ENCODE measurements around the gene LMO1.

Gene LMO1

GRCh38 chr11:8227156-8228152 is 36.2 kb downstream of the LMO1 start:
- WGBS (ENCODE audit: insufficient coverage, insufficient read length): no CpG with 5 or more reads among the region's 4 CpGs
- no peak overlapping the region for H3K27ac ChIP-seq (ENCODE audit: low read length)
- no peaks in the 10 kb centered on the region for H3K27me3 ChIP-seq (ENCODE audit: control insufficient read depth, insufficient read depth, low read length)
- no peaks in the 10 kb centered on the region for H3K36me3 ChIP-seq (ENCODE audit: control insufficient read depth, insufficient read depth, low read length)
- no peak for DNase-seq (ENCODE audit: low read depth, low spot score)
- no peak overlapping the region for H3K4me3 ChIP-seq (ENCODE audit: low read length)
- H3K9me3 ChIP-seq (ENCODE audit: control insufficient read depth, insufficient read depth, low read length): no peaks in the 10 kb centered on the region
- peaks cover 5% of the 10 kb centered on the region for H3K4me1 ChIP-seq (ENCODE audit: control insufficient read depth, insufficient read depth, low read length)

GRCh38 chr11:8225589-8226036 is 38.1 kb downstream of the LMO1 start:
- peaks cover 5% of the 10 kb centered on the region for H3K4me1 ChIP-seq (ENCODE audit: control insufficient read depth, insufficient read depth, low read length)
- H3K4me3 ChIP-seq (ENCODE audit: low read length): no peak overlapping the region
- peak; percentile 93 for DNase-seq (ENCODE audit: low read depth, low spot score)
- H3K27me3 ChIP-seq (ENCODE audit: control insufficient read depth, insufficient read depth, low read length): no peaks in the 10 kb centered on the region
- no peak overlapping the region for H3K27ac ChIP-seq (ENCODE audit: low read length)
- WGBS (ENCODE audit: insufficient coverage, insufficient read length): no CpG with 5 or more reads among the region's 8 CpGs
- H3K36me3 ChIP-seq (ENCODE audit: control insufficient read depth, insufficient read depth, low read length): no peaks in the 10 kb centered on the region
- no peaks in the 10 kb centered on the region for H3K9me3 ChIP-seq (ENCODE audit: control insufficient read depth, insufficient read depth, low read length)

- Histone ChIP-seq H3K36me3 (ENCODE audit: control insufficient read depth, insufficient read depth, low read length) (no peaks in the 10 kb centered on the region; the same call in 1 of the 2 replicates), H3K4me3 (ENCODE audit: low read length) (no peak overlapping the region), H3K27me3 (ENCODE audit: control insufficient read depth, insufficient read depth, low read length) (no peaks in the 10 kb centered on the region), H3K27ac (ENCODE audit: low read length) (no peak overlapping the region), H3K9me3 (ENCODE audit: control insufficient read depth, insufficient read depth, low read length) (no peaks in the 10 kb centered on the region), H3K4me1 (ENCODE audit: control insufficient read depth, insufficient read depth, low read length) (peaks cover 5% of the 10 kb centered on the region)
- no CpG with 5 or more reads among the region's 2 CpGs for WGBS (ENCODE audit: insufficient coverage, insufficient read length)
- no peak for DNase-seq (ENCODE audit: low read depth, low spot score)
These were observed 39.0 kb downstream of the LMO1 start for GRCh38 chr11:8224711-8225110.

- no peaks in the 10 kb centered on the region; the same call in 1 of the 2 replicates for H3K36me3 ChIP-seq (ENCODE audit: control insufficient read depth, insufficient read depth, low read length)
- WGBS (ENCODE audit: insufficient coverage, insufficient read length): no CpG with 5 or more reads among the region's 13 CpGs
- peaks cover 6% of the 10 kb centered on the region for H3K4me1 ChIP-seq (ENCODE audit: control insufficient read depth, insufficient read depth, low read length)
- no peak overlapping the region for H3K4me3 ChIP-seq (ENCODE audit: low read length)
- no peaks in the 10 kb centered on the region for H3K27me3 ChIP-seq (ENCODE audit: control insufficient read depth, insufficient read depth, low read length)
- H3K27ac ChIP-seq (ENCODE audit: low read length): no peak overlapping the region
- DNase-seq (ENCODE audit: low read depth, low spot score): no peak
- no peaks in the 10 kb centered on the region for H3K9me3 ChIP-seq (ENCODE audit: control insufficient read depth, insufficient read depth, low read length)
These were observed 39.5 kb downstream of the LMO1 start for GRCh38 chr11:8224161-8224591.

- no peaks in the 10 kb centered on the region; the same call in 1 of the 2 replicates for H3K36me3 ChIP-seq (ENCODE audit: control insufficient read depth, insufficient read depth, low read length)
- DNase-seq (ENCODE audit: low read depth, low spot score): no peak
- no peak overlapping the region for H3K4me3 ChIP-seq (ENCODE audit: low read length)
- H3K4me1 ChIP-seq (ENCODE audit: control insufficient read depth, insufficient read depth, low read length): peaks cover 6% of the 10 kb centered on the region
- no peaks in the 10 kb centered on the region for H3K9me3 ChIP-seq (ENCODE audit: control insufficient read depth, insufficient read depth, low read length)
- no peak overlapping the region for H3K27ac ChIP-seq (ENCODE audit: low read length)
- no CpG with 5 or more reads among the region's 6 CpGs for WGBS (ENCODE audit: insufficient coverage, insufficient read length)
- no peaks in the 10 kb centered on the region for H3K27me3 ChIP-seq (ENCODE audit: control insufficient read depth, insufficient read depth, low read length)
These were observed 40.2 kb downstream of the LMO1 start for GRCh38 chr11:8223513-8223900.

GRCh38 chr11:8222820-8223512 is 40.7 kb downstream of the LMO1 start:
- no CpG with 5 or more reads among the region's 6 CpGs for WGBS (ENCODE audit: insufficient coverage, insufficient read length)
- Histone ChIP-seq H3K27ac (ENCODE audit: low read length) (no peak overlapping the region), H3K4me3 (ENCODE audit: low read length) (no peak overlapping the region), H3K36me3 (ENCODE audit: control insufficient read depth, insufficient read depth, low read length) (no peaks in the 10 kb centered on the region; the same call in 1 of the 2 replicates), H3K9me3 (ENCODE audit: control insufficient read depth, insufficient read depth, low read length) (no peaks in the 10 kb centered on the region), H3K4me1 (ENCODE audit: control insufficient read depth, insufficient read depth, low read length) (peaks cover 6% of the 10 kb centered on the region), H3K27me3 (ENCODE audit: control insufficient read depth, insufficient read depth, low read length) (no peaks in the 10 kb centered on the region)
- no peak for DNase-seq (ENCODE audit: low read depth, low spot score)

- DNase-seq (ENCODE audit: low read depth, low spot score): no peak
- no peaks in the 10 kb centered on the region for H3K9me3 ChIP-seq (ENCODE audit: control insufficient read depth, insufficient read depth, low read length)
- no peaks in the 10 kb centered on the region; the same call in 1 of the 2 replicates for H3K36me3 ChIP-seq (ENCODE audit: control insufficient read depth, insufficient read depth, low read length)
- no peak overlapping the region for H3K27ac ChIP-seq (ENCODE audit: low read length)
- no peaks in the 10 kb centered on the region for H3K27me3 ChIP-seq (ENCODE audit: control insufficient read depth, insufficient read depth, low read length)
- no CpG with 5 or more reads among the region's 8 CpGs for WGBS (ENCODE audit: insufficient coverage, insufficient read length)
- peaks cover 6% of the 10 kb centered on the region for H3K4me1 ChIP-seq (ENCODE audit: control insufficient read depth, insufficient read depth, low read length)
- no peak overlapping the region for H3K4me3 ChIP-seq (ENCODE audit: low read length)
These were observed 41.7 kb downstream of the LMO1 start for GRCh38 chr11:8221917-8222495.

GRCh38 chr11:8221046-8221723 is 42.5 kb downstream of the LMO1 start:
- H3K27ac ChIP-seq (ENCODE audit: low read length): no peak overlapping the region
- no CpG with 5 or more reads among the region's 8 CpGs for WGBS (ENCODE audit: insufficient coverage, insufficient read length)
- no peak overlapping the region for H3K4me3 ChIP-seq (ENCODE audit: low read length)
- H3K9me3 ChIP-seq (ENCODE audit: control insufficient read depth, insufficient read depth, low read length): no peaks in the 10 kb centered on the region
- peaks cover 4% of the 10 kb centered on the region; the same call in 1 of the 2 replicates for H3K4me1 ChIP-seq (ENCODE audit: control insufficient read depth, insufficient read depth, low read length)
- no peak for DNase-seq (ENCODE audit: low read depth, low spot score)
- no peaks in the 10 kb centered on the region for H3K27me3 ChIP-seq (ENCODE audit: control insufficient read depth, insufficient read depth, low read length)
- H3K36me3 ChIP-seq (ENCODE audit: control insufficient read depth, insufficient read depth, low read length): no peaks in the 10 kb centered on the region; the same call in 1 of the 2 replicates

- Histone ChIP-seq H3K27ac (ENCODE audit: low read length) (no peak overlapping the region), H3K9me3 (ENCODE audit: control insufficient read depth, insufficient read depth, low read length) (no peaks in the 10 kb centered on the region), H3K4me3 (ENCODE audit: low read length) (no peak overlapping the region), H3K4me1 (ENCODE audit: control insufficient read depth, insufficient read depth, low read length) (0 out of 2 replicates have a peak, but pooled peaks cover 1% of the 10 kb centered on the region), H3K36me3 (ENCODE audit: control insufficient read depth, insufficient read depth, low read length) (no peaks in the 10 kb centered on the region; the same call in 1 of the 2 replicates), H3K27me3 (ENCODE audit: control insufficient read depth, insufficient read depth, low read length) (no peaks in the 10 kb centered on the region)
- WGBS (ENCODE audit: insufficient coverage, insufficient read length): 100% methylated on average over 1 of the region's 11 CpGs
- DNase-seq (ENCODE audit: low read depth, low spot score): no peak
These were observed 43.2 kb downstream of the LMO1 start for GRCh38 chr11:8220261-8221045.
